ENCODE results near the gene IL24.

IL24 gene

GRCh38 chr1:206854401-206855129, 42.7 kb upstream of the IL24 start:
- H3K36me3 ChIP-seq (ENCODE audit: low read depth), result no peaks in the 10 kb centered on the region
- peaks cover 3% of the 10 kb centered on the region for H3K4me1 ChIP-seq (ENCODE audit: insufficient read depth, poor library complexity, severe bottlenecking)
- DNase-seq (ENCODE audit: low spot score), result no peak
- H3K27ac ChIP-seq (ENCODE audit: poor library complexity, severe bottlenecking), result no peak overlapping the region
- H3K4me3 ChIP-seq (ENCODE audit: severe bottlenecking), result no peak overlapping the region
- no peaks in the 10 kb centered on the region for H3K27me3 ChIP-seq (ENCODE audit: insufficient read depth, poor library complexity, severe bottlenecking)
- no peak for ATAC-seq (ENCODE audit: low read depth)
- no peak for TF ChIP-seq CTCF (IDR thresholded peaks at IDR 0.05; ENCODE audit: poor library complexity, severe bottlenecking)
- peaks cover 4% of the 10 kb centered on the region for H3K9me3 ChIP-seq (ENCODE audit: severe bottlenecking)

GRCh38 chr1:206855859-206856258, 41.4 kb upstream of the IL24 start:
- H3K27ac ChIP-seq (ENCODE audit: poor library complexity, severe bottlenecking), result no peak overlapping the region
- H3K36me3 ChIP-seq (ENCODE audit: low read depth), result no peaks in the 10 kb centered on the region
- H3K4me3 ChIP-seq (ENCODE audit: severe bottlenecking), result no peak overlapping the region
- DNase-seq (ENCODE audit: low spot score) (no peak), ATAC-seq (ENCODE audit: low read depth) (no peak)
- H3K27me3 ChIP-seq (ENCODE audit: insufficient read depth, poor library complexity, severe bottlenecking), result no peaks in the 10 kb centered on the region
- H3K9me3 ChIP-seq (ENCODE audit: severe bottlenecking), result peaks cover 4% of the 10 kb centered on the region
- no peak for TF ChIP-seq CTCF (IDR thresholded peaks at IDR 0.05; ENCODE audit: poor library complexity, severe bottlenecking)
- peaks cover 3% of the 10 kb centered on the region for H3K4me1 ChIP-seq (ENCODE audit: insufficient read depth, poor library complexity, severe bottlenecking)

GRCh38 chr1:206856674-206857464, 40.4 kb upstream of the IL24 start:
- no peak for TF ChIP-seq CTCF (IDR thresholded peaks at IDR 0.05; ENCODE audit: poor library complexity, severe bottlenecking)
- H3K27ac ChIP-seq (ENCODE audit: poor library complexity, severe bottlenecking), result no peak overlapping the region
- H3K9me3 ChIP-seq (ENCODE audit: severe bottlenecking), result peaks cover 3% of the 10 kb centered on the region
- no peak overlapping the region for H3K4me3 ChIP-seq (ENCODE audit: severe bottlenecking)
- no peaks in the 10 kb centered on the region for H3K4me1 ChIP-seq (ENCODE audit: insufficient read depth, poor library complexity, severe bottlenecking)
- no peaks in the 10 kb centered on the region for H3K27me3 ChIP-seq (ENCODE audit: insufficient read depth, poor library complexity, severe bottlenecking)
- ATAC-seq (ENCODE audit: low read depth) (no peak), DNase-seq (ENCODE audit: low spot score) (no peak)
- no peaks in the 10 kb centered on the region for H3K36me3 ChIP-seq (ENCODE audit: low read depth)

GRCh38 chr1:206859082-206859521, 38.1 kb upstream of the IL24 start:
- no peak for DNase-seq (ENCODE audit: low spot score)
- Histone ChIP-seq H3K27ac (ENCODE audit: poor library complexity, severe bottlenecking) (no peak overlapping the region), H3K4me3 (ENCODE audit: severe bottlenecking) (no peak overlapping the region), H3K27me3 (ENCODE audit: insufficient read depth, poor library complexity, severe bottlenecking) (no peaks in the 10 kb centered on the region), H3K9me3 (ENCODE audit: severe bottlenecking) (no peaks in the 10 kb centered on the region), H3K36me3 (ENCODE audit: low read depth) (no peaks in the 10 kb centered on the region), H3K4me1 (ENCODE audit: insufficient read depth, poor library complexity, severe bottlenecking) (no peaks in the 10 kb centered on the region)
- TF ChIP-seq CTCF (IDR thresholded peaks at IDR 0.05; ENCODE audit: poor library complexity, severe bottlenecking), result no peak
- ATAC-seq (ENCODE audit: low read depth), result no peak
